GM18861 (cell line): ENCODE results near the gene NCEH1.
"Not testable (repeated sequence)": the region's sequence is repeated elsewhere in the genome, so short reads cannot be mapped to it uniquely, and the experiment has no call there.

Source experiments
- ATAC-seq: cut with Tn5 transposase; IDR thresholded peaks from one replicate; pipeline ENCODE4 v1.9.1; 2021; ENCODE audit not compliant: unreplicated experiment

The NCEH1 gene

GRCh38 chr3:172710664-172711453 lies at the start of gene NCEH1:
NCEH1 (minus strand) TSS chr3:172711067; CDS start chr3:172710984, 83 bp downstream.
- peak; percentile 100 for ATAC-seq

- not testable (repeated sequence) for ATAC-seq
Measured at GRCh38 chr3:172760416-172760815, 49.5 kb upstream of the NCEH1 start.

GRCh38 chr3:172753125-172753524 lies 42.3 kb upstream of the NCEH1 start:
- ATAC-seq = no peak

GRCh38 chr3:172752651-172753050 lies 41.8 kb upstream of the NCEH1 start:
- ATAC-seq = no peak

- ATAC-seq = no peak
Measured at GRCh38 chr3:172751175-172751704, 40.4 kb upstream of the NCEH1 start.

- peak; percentile 97 for ATAC-seq
Measured at GRCh38 chr3:172750368-172751174, 39.7 kb upstream of the NCEH1 start, which contains the start of gene ECT2. ECT2 (plus strand) TSS chr3:172750726; CDS start chr3:172754531, 3,805 bp downstream.

GRCh38 chr3:172750069-172750367 lies 39.2 kb upstream of the NCEH1 start:
- no peak for ATAC-seq

GRCh38 chr3:172749230-172749965 lies 38.5 kb upstream of the NCEH1 start:
- ATAC-seq = no peak

GRCh38 chr3:172746475-172746874 lies 35.6 kb upstream of the NCEH1 start:
- no peak for ATAC-seq

GRCh38 chr3:172739462-172739861 lies 28.6 kb upstream of the NCEH1 start:
- ATAC-seq = no peak

- no peak for ATAC-seq
Measured at GRCh38 chr3:172735014-172735413, 24.1 kb upstream of the NCEH1 start.

- ATAC-seq = no peak
Measured at GRCh38 chr3:172726380-172726779, 15.5 kb upstream of the NCEH1 start.

GRCh38 chr3:172722536-172723040 lies 11.7 kb upstream of the NCEH1 start:
- not testable (repeated sequence) for ATAC-seq

- peak; percentile 52 for ATAC-seq
Measured at GRCh38 chr3:172717493-172718088, 6.7 kb upstream of the NCEH1 start.

- ATAC-seq = no peak
Measured at GRCh38 chr3:172716476-172716875, 5.6 kb upstream of the NCEH1 start.

GRCh38 chr3:172713316-172713715 lies 2.4 kb upstream of the NCEH1 start:
- no peak for ATAC-seq

- ATAC-seq = no peak
Measured at GRCh38 chr3:172711454-172711795, 558 bp upstream of the NCEH1 start.

GRCh38 chr3:172709774-172710663 lies 848 bp downstream of the NCEH1 start:
- ATAC-seq = peak; percentile 1

- no peak for ATAC-seq
Measured at GRCh38 chr3:172708921-172709773, 1.7 kb downstream of the NCEH1 start.
